Gastrocnemius medialis (tissue), 4 donors: ENCODE data around the gene EIF2AK2.

Source experiments
- CTCF ChIP-seq, 5 experiments: fragments of 450-650 bp in 3 of 5; fragments of 200-600 bp in 2 of 5; sonication (generic) in 2 of 5; IDR thresholded peaks in 4 of 5; conservative IDR thresholded peaks in 1 of 5; 1 replicate in 4 of 5; 2 replicates in 1 of 5; pipeline ENCODE4 v1.5.1; 2016 to 2019; ENCODE audit warnings: antibody characterized with exemption in 5 of 5, mild to moderate bottlenecking in 3 of 5, moderate library complexity in 3 of 5
- POLR2A ChIP-seq, 2 donors: fragments of 450-650 bp; IDR thresholded peaks; one replicate each; pipeline ENCODE4 v1.6.1; 2017; ENCODE audit warnings: antibody characterized with exemption in 2 of 2, mild to moderate bottlenecking in 2 of 2, moderate library complexity in 2 of 2

- TF ChIP-seq CTCF (IDR thresholded peaks at IDR 0.05 in 4 of 5, conservative IDR thresholded peaks at IDR 0.05 in 1 of 5) (no peak), POLR2A (IDR thresholded peaks at IDR 0.05) (no peak)
Observed at GRCh38 chr2:37060446-37060845, 96.3 kb downstream of the EIF2AK2 start.
